GM21723 (cell line): ENCODE results near the gene TFAP2A.

Experiments used
- ATAC-seq: cut with Tn5 transposase; IDR thresholded peaks from one replicate; pipeline ENCODE4 v1.9.1; 2021; ENCODE audit warnings: mild to moderate bottlenecking, moderate library complexity; ENCODE audit not compliant: unreplicated experiment

TFAP2A gene

GRCh38 chr6:10426781-10427279 lies 12.0 kb upstream of the TFAP2A start:
- ATAC-seq = no peak

DNA sequence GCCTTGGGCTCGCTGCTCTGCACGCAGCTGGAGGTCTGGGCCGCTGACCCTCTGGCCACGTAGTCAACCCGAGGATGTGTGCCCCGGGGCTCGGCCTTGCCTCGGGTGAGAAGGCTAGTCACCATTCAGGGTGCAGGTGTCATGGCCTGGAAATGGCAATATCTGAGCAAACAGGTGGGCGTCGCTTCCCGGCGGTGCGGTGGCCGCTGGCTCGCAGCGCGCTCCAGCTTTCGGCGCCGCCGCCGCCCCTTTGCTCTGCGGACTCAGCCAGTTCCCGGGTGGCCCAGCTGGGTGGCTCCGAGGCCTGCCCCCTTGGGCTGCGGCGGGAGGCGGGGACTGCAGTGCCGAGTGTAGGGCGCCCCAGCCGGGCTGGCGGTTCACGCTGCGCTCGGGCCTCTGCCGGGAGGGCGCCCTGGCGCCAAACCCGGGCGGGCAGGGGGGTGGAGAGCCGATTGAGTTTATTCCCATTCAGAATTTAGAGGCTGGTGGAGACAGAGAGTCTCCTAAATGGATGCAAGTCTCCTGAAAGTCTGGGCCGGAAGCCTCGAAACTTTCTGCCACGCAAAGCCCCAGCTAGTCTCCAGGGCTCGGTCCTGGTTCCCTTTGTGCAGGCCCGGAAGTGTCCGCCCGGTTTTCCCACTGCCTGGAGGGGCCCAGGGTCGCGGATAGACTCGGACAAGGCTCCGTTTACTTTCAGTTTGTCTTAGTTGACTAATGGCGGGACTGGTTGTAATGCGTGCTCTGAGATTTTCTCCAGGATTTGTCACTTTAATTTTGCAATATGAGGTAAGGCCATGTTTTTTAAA lies 11.3 kb upstream of the TFAP2A start:
- ATAC-seq = peak; percentile 62

GRCh38 chr6:10425176-10425974 lies 10.5 kb upstream of the TFAP2A start:
- no peak for ATAC-seq

DNA sequence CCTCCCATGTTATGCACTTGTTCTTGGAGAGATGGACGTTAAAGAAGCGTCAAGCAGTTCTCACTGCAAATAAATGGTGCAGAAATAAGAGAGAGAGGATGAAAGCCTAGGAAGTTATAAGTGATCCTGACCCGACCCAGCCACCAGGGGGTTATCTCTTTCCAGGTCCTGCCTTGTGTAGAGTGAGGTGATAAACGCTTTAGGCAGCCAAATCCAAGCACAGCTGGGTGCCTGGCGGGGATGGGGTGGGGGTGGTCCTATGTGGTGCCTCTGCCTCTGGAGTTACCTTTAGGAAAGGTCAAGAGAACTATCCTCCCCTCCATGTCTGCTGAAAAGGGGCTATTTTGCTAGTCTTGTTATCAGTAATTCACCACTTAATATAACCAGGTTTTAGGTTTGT lies 9.2 kb upstream of the TFAP2A start:
- no peak for ATAC-seq

DNA sequence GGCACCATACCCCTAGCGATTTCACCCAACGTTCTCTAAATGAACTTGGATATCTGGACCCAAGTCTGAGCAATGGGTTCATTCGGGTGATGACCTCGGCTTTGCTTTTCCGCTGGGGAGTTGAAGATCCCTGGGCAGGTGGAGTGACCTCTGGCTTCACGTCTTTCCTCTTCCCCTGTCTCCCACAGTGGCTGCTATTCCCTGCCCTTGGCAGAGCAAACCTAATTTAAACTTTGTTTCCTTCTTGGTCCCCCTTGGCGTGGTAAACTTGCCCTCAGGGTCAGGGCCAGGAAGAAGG lies 7.8 kb upstream of the TFAP2A start:
- ATAC-seq = no peak

GRCh38 chr6:10421921-10422736 lies 7.3 kb upstream of the TFAP2A start:
- ATAC-seq = no peak

DNA sequence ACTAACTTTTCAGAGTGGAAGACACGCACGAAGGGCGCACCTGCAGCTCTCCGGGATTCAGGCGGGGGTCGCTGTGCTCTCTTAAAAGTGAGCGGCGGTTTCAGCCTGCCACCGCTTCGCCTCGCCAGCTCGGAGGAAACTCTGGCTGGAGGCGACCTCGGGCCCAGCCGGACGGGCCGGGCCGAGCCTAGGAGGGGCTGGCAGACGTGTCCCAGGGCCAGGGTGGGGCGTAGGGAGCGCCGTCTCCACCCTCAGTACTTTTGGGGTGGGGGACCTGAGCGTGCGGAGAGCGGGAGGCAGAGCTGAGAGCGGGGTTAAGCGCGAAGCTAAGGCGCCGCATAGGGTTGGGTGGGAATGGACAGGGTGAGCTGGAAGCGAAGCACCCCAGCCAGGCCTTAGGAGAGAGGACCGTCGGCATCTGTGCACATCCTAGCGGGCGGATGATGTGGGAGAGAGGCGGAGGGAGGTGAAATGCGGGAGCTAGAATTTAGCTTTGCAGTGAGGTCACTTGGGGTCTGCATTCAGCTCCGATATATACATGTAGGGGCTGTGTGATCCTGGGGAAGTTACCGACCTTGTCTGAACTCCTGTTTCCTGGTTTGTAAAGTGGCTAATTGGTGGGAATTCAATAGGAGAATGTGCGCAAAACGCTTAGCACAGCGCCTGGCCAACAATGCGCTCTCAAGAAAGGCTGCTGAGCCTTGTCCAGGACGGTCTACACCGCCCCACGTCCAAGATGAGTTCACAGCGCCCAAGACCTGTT lies 6.5 kb upstream of the TFAP2A start:
- no peak for ATAC-seq

GRCh38 chr6:10420546-10421157 lies 5.8 kb upstream of the TFAP2A start:
- ATAC-seq = no peak

- no peak for ATAC-seq
Observed at GRCh38 chr6:10419749-10420545, 5.1 kb upstream of the TFAP2A start.

DNA sequence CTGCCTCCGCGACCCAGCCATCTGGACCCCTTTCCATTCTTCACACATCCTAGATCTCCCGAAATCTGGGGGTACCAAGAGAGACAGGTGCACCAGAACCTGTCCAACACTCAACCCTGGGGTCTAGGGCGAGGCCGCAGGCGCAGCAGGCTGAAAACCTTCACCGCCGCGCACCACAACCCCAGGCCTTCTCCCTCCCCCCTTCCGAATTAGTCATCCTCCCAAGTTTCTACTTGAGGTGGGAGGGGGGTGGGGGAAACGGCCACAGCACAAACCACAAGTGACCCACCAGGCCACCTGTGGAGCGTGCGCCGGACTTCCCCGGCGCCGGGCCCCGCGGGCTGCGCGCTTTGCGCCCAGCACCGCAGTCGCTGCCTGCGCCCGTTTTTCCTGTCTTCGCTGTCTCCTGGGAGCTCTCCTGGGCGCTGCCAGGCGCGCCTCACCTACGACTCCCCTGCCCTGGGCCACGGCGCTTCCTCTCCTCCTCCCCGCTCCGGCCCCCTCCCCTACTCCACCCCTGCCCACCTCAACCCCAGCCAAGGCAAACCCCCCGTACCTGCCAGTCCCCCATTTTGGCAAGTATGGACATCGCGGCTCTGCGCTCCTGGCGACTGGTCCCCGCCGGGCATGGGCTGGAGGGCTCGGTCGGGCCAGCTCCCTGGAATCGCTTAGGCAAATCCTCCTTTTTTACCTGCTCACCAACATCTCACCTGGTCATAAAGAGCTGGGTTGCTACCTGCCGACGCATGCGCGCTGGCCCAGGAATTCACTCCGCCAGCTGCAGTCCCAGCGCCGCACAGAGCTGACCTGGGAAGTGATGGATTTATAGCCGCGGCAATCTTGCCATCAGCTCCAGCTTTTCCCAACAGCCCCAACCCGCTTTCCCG lies 4.2 kb upstream of the TFAP2A start:
- ATAC-seq = no peak

DNA sequence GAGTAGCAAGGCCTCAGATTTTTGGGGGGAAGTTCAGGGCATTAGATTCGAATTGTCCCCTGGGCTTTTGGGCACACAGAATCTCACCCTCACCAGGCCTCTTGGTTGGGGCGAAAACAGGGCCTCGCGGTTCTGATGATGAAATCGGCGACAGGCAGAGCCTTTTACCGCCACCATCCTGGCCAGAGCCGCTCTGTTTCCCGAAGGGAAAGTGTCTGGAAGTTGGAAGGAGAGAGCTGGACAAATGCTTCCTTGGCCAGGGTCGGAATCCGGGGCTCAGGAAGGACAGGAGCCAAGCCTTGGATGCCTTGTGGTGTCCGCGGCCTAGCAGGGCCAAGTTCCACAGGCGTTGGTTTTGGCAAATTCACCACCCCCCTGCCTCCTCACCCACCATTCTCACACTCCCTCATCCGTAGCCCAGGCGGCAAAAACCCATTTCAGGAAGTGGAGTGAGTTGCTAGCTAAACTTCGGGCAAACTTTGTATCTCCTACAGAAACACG lies 3.5 kb upstream of the TFAP2A start:
- ATAC-seq = no peak

DNA sequence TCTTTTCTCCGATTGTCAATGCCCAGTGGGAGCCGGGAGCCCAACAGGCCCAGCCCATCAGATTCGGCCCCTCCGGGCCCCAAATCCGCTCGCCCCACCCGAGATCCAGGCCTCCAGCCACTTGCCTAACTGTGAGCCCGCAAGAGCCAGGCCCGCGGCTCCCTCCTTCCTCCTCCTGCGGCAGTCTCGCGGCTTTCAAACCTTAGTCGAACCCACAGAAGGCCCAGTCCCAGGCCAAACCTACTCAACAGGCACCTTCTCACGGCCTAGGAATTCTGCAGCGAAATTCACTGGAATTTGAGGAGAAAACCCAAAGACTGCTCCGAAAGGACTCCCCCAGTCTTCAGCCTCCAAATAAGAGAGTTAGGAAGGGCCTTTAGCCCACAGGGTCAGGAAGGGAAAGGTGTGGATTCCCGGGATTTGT lies 2.8 kb upstream of the TFAP2A start:
- no peak for ATAC-seq

DNA sequence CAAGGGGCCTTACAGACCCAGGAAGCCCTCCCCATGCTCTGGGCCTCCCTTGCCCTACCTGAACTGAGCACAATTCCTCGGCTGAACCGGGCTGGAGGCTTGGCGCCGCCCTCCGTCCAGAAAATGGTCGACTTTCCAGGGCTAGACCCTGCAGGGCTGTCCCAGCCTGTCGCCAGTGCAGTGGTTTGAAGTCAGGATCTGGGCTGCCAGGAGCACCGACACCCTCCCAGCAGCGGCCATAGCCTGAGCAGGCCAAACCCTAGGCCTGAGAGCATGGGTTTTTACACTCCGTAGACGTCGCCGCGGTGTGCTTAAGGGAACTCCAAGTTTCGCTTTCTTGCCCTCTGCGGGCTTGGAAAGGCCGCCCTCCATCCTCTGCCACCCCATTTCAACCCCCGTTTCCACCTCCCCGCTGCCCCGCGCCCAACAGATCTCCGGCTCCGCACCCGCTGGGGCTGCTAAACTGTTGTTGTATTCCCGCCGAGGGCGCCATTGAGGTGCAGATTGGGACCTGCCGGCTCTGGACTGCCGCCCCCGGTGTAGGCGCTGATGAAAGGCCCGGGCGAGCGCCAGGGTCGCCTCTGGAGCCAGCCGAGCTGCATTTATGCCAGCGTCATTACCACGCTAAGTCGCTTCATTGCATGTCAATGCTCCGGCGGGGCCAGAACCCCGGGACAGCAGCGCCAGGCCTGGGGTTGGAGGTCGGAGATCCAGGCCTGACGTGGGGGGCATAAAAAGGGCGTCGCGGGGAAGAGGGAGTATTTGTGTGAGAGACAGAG lies 2.2 kb upstream of the TFAP2A start:
- ATAC-seq = no peak

- ATAC-seq = no peak
Observed at GRCh38 chr6:10416516-10416862, 1.6 kb upstream of the TFAP2A start.

DNA sequence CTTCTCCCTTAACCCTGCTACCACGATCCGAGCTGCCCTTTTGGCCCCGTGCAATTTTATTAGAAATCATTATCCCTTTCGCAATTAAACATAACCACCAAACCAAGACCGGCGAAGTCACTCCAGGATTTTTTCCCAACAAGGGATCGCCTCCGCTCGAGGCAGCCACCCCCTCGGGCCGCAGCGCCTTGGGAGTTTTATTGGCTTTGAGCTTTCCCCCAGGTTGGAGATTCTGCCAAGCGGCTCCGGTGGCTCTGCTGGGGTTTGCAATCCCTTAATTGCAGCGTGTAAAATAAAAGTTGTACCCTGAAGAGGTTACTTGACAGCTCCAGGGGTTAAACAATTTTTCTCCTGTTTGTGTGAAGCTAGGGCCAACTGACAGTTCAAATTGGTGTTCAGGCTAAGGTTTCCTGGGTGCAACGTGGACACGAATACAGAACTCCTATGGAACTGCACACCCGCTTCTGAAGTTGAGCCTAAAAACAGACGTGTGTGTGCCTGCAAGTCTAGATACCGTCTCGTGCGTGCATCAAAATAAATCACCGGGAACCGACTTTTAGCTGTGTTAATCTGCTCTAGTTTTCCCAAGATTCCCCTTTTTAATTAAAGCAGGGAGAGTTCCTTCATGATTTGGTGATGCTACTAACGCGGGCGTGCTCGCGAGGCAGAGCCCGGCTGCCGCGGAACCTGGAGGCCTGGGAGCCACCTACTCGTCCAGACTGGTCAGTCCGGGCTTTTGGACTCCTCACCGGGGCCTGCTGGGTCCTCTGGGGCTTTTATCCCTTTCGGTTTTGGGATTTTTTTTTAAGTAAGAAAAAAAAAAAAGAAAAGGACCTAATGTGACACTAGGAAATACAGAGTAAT lies 975 bp upstream of the TFAP2A start:
- ATAC-seq = no peak

GRCh38 chr6:10413850-10414738 lies 780 bp downstream of the TFAP2A start:
- no peak for ATAC-seq
